Transverse colon (tissue), 3 donors: ENCODE data around the gene SYTL4.

Source experiments
- POLR2A ChIP-seq: fragments of 450-650 bp; IDR thresholded peaks from one replicate; pipeline ENCODE4 v1.6.1; 2016; ENCODE audit warnings: antibody characterized with exemption, mild to moderate bottlenecking, moderate library complexity
- TF ChIP-seq, protein P1 (sequence below), 5 experiments: fragments of 200-600 bp in 3 of 5; fragments of 450-650 bp in 2 of 5; sonication (generic) in 3 of 5; IDR thresholded peaks; 1 replicate in 2 of 5; 2 replicates in 3 of 5; pipeline ENCODE4 v1.5.1; 2016 to 2017; ENCODE audit warnings: antibody characterized with exemption in 5 of 5, inconsistent platforms in 3 of 5, mild to moderate bottlenecking in 2 of 5, moderate library complexity in 1 of 5

DNA sequence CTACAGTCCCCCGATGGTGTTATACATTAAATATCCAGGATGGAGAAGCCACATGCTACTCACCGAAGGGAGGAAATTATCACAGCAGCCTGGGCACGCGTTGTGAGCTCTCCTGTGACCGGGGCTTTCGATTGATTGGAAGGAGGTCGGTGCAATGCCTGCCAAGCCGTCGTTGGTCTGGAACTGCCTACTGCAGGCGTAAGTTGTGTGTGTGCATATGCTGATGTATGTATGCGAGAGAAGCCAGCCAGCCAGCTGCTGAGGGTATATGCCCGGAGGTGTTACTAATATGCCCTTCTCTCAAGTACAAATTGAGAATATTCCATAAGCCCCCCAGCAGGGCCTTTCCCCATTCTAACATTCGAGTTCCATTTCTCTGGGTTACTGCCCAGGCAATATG, 69.8 kb downstream of the SYTL4 start:
- no peak for TF ChIP-seq POLR2A
- TF ChIP-seq, protein P1, sequence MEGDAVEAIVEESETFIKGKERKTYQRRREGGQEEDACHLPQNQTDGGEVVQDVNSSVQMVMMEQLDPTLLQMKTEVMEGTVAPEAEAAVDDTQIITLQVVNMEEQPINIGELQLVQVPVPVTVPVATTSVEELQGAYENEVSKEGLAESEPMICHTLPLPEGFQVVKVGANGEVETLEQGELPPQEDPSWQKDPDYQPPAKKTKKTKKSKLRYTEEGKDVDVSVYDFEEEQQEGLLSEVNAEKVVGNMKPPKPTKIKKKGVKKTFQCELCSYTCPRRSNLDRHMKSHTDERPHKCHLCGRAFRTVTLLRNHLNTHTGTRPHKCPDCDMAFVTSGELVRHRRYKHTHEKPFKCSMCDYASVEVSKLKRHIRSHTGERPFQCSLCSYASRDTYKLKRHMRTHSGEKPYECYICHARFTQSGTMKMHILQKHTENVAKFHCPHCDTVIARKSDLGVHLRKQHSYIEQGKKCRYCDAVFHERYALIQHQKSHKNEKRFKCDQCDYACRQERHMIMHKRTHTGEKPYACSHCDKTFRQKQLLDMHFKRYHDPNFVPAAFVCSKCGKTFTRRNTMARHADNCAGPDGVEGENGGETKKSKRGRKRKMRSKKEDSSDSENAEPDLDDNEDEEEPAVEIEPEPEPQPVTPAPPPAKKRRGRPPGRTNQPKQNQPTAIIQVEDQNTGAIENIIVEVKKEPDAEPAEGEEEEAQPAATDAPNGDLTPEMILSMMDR (IDR thresholded peaks at IDR 0.05), result no peak
